ENCODE measurements around the gene CDKL1. TPM values are rescaled to one million over a fixed set of nuclear protein-coding genes. Genes with fewer than 3 reads are reported as not detected.
A peak's percentile ranks its signal among the peaks of the same experiment; 100 is the strongest.
"Not testable (repeated sequence)": the region's sequence is repeated elsewhere in the genome, so short reads cannot be mapped to it uniquely, and the experiment has no call there.

Gene CDKL1
- total RNA-seq, 1 experiment from 2014 or later, result 12.9 TPM

DNA sequence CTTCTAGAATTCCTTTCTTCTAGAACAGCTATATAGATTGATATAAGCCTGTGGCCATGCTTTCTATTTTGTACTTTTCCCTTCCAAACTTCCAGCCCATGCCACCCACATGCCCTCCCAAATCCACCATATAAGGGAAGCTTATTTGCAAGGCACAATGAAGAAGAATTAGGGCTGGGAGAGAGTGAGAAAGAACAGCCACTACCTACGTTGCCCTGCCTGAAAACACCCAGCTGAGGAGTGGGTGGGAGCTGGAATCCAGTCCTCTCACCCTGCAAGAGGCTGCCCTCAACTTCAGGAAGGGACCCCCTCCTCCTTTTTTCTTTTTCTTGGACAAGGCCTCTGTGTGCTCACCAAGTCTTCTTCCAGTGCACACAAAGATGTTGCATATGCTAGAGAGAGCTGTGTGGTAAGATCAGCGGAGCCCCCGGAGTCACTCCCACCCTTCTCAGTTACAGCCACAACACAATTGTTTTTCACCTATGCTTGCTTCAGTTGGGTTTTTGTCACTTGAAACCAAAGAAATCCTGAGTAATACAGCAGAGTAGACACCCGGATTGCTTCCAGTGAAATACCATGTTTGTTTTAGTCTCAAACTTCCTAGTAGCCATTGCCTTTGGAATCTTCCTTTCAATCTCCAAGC, 38.8 kb downstream of the CDKL1 start:
- DNase-seq (ENCODE audit: low spot score), result no peak

DNA sequence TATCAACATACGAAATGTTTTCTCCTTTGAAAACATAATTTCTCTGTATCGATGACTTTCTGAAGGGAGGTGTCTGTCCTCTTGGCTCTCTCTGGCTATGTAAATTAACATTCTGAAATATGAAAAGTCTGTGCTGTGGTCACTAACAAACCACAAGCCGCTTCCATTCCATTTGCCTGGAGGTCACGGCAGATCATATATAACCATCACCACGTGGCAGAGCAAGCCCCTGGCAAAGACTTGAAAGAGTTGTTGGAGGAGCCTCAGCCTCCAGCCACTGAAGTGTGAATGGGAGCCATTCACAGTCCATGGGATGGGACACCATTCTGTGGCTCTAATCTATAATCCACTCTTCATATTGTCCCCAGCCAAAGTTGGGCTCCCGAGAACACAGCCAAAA, 39.6 kb downstream of the CDKL1 start:
- no peak for DNase-seq (ENCODE audit: low spot score)

DNA sequence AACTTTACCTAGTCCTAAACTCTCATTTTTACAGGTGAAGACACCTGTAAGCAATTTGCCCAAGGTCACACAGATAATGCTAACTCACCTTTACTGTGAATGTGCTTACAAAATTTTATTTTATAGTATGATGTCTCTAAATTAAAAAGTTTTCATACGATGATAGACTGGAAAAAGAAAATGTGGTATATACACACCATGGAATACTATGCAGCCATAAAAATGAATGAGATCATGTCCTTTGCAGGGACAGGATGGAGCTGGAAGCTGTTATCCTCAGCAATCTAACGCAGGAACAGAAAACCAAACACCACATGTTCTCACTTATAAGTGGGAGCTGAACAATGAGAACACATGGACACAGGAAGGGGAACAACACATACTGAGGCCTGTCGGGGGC, 40.4 kb downstream of the CDKL1 start:
- not testable (repeated sequence) for DNase-seq (ENCODE audit: low spot score)

DNA sequence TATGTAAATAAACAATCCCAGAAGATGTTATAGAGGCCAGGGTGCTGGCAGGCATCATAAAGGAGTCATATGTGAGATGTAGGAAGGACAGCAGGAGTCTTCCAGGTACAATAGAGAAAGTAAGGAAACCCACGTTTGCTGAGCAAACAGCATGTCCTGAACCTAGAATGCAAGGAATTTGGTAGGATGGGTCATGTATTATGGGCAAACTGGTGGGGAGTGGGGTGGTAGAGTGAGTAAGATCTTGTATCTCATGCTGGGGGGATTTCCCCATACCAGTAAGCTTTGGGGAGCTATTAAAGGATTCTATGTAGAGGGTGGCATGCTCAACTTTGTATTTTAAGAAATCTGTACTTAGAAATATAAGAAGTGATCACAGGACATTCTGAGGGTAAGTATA, 41.0 kb downstream of the CDKL1 start:
- no peak for DNase-seq (ENCODE audit: low spot score)

DNA sequence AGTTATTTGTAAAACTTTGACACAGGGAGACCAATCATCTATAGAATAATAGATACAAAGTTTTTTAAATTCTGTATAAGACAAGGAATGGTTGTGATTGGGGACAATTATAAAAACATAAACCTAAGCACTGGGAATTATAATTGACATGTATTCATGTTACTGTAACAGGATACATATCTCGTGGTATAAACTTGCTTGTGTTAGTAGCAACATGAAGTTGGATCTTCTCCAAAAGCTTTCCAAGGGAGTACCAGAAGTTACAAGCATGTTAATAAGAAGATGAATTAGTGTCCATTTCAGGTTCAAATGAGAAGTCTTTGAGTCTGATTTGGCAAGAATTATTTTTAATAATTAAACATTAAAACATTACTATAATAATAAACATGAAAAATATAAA, 42.2 kb downstream of the CDKL1 start:
- no peak for DNase-seq (ENCODE audit: low spot score)

DNA sequence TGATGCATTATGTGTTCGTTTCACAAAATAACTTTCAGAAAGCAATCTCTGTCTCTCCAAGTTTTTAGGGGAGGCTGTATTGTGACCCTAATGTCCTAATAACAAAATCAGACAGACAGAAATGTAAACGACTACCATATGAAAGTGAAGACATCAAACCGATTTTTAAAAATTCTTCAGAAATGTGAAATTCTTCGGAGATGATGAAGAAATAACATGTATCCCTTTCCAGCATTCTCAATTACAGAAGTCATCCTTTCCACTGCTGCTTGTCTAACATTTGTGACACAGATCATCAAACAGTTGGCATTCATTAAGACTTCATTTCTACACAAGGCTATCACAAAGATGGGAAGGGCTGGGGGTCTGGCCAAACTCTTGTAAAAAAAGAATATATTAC, 43.6 kb downstream of the CDKL1 start:
- no peak for DNase-seq (ENCODE audit: low spot score)

DNA sequence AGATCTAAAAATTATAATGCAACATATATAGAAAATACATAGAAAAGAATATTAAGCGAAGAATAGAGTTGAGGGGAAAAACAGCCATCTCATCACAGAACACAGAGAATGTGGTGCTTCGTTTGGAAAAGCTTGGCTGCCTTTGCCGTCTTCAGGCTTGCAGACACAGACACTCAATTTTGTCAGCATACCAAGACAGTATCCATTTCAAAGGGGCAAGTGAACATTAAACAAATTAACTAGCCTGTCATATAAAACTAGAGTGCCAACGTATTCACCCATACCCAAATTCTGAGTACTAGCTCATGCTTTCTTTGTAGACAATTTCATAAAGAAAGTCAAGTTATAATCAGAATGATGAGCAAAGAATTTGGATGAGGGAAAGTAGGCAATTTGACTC, 44.1 kb downstream of the CDKL1 start:
- no peak for DNase-seq (ENCODE audit: low spot score)

DNA sequence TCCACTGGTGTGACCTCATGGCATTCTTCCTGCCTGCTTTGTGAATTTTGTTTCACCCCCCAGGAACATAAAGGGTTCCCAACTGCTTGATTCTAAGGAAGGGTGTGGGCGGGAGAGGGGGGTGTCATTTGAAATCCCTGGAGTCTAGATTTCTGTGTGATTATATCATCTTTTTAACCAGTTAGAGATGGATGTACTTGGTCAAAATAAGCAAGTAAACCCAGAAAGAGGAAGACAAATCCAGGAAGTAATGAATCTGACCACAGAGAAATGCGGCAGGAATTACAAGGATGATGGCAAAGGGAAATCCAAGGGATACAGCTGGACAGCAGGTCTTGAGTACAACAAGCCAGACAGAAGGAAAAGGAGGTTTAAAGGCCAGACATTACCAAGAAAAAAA, 45.7 kb downstream of the CDKL1 start:
- DNase-seq (ENCODE audit: low spot score), result no peak

DNA sequence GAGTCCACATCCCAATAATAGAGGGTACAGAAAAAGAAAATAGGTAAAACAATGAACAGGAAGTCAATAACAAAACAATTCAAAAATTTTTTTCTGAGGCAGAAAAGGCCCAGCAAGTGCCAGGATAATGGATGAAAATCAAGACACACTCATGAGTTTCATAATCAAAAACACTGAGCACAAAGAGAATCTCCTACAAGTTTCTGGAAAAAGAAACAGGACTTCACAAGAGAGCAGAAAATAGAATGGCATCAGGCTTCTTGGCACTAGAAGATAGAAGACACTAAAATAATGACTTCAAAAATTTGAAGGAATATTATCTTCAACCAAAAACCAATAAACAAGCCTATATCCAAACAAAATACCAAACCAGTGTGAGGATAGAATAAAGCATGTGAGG, 47.7 kb downstream of the CDKL1 start:
- no peak for DNase-seq (ENCODE audit: low spot score)

DNA sequence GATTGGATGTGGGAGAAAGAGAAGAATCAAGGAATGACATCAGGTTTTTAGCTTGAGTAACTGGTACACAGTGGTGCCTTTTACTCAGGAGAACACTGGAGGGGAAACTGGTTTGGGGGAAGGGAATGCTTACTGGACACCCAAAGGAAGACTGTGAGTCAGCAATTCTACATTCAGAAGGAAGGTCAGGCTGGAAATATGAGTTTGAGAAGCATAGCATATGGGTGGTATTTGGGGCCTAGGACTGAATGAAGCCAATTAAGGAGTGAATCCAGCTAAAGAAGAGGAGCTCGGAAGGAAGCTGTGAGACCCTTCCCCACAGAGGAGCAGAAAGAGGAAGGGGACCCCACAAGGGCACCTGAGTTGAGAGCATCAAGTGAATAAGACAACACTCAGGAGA, 49.2 kb downstream of the CDKL1 start:
- DNase-seq (ENCODE audit: low spot score), result peak; percentile 30

DNA sequence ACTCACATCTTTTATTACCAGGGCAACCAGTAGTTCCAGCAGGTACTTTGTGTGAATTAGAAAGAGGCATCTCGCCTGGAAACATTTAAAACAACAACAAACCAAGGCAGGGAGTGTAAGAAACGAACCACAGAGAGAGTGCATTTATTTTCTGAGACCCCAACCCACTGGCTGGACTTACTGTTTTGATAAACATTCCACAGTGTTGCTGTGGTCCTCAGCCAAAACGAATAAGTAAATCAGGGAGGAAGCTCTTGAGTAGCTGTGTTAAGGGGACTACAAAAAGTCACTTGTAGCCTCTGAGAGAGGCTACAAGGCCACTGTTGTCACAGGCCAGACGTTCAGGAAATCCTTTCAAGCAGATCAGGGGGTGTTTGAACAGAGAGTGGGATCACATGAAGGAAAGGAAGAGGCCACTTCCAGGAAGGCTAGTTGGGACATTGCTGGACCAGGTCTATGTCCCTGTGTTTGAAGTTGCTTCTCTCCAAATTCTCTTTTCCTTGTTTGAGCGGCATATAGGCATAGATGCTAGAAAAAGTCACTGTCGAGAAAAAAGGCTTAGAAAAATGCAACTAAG, 50.7 kb downstream of the CDKL1 start:
- DNase-seq (ENCODE audit: low spot score), result no peak

DNA sequence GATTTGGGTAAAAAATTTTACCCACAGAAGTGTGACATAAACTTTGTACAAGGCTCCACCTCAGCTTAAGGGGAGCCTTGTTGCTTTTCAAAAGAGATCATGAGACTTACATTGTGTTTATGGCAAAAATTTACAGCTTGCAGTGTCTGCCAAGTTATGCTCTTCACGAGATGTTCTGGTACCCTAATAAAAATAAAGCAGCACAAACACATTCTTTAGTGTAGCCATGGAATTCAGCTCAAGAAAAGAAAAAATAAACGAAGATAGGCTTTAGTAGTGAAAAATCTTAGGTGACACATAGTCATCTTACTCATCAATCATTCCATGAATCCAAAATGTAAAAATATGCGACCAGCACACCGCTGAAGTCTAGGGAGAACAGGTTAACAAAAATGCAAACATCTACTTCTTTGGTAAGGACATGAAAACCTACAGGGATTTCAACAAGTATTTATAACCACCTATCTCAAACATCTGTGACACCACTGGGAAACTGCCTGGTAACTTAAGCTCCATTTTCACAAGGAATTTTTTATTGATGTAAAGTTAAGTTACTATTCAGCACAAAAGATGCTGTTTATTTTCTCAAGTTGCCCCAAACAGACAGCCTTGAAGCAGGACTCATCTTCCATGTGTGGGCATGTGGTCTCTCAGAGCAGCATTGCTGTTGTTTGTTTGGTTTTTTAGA, 51.7 kb downstream of the CDKL1 start:
- DNase-seq (ENCODE audit: low spot score), result no peak

DNA sequence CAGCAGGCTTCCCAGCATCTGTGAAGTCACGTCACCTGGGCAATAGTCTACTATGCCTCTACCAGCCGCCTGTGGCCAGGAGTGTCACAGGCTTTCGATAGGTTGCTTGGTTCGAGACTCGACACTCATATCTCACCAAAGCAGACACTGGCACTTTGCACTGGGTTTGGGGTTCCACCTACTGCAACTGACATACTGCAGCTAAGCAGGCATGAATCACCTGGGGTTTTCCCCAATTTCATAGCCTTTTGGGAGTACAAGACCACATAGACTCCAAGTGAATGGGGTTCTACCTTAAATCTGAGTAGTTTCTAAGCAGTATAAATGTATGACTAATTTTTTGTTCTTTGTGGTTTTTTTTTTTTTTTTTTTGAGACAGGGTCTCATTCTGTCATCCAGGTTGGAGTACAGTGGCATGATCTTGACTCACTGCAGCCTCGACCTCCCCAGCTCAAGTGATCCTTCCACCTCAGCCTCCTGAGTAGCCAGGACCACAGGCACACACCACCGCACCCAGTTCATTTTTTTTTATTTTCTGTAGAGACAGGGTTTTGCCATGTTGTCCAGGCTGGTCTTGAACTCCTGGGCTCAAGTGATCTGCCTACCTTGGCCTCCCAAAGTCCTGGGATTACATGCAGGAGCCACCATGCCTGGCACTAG, 52.4 kb downstream of the CDKL1 start:
- no peak for DNase-seq (ENCODE audit: low spot score)

DNA sequence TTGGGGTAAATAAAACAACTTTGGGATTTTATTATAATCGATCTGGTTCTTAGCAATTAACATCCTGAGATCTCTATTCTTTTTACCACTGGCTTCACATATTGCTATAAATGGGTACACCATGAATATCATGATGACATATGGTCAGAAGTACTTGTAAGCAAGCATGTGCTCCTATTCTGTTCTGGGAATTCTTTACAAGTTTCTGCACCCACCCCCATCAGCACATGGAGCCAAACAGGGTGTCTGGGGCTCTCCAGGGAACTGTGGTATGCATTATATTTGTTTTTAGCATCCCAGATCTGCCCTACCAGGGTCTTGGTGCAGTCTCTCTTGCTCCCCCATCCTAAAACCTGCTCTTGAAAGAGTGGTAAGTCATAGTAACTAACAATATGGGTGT, 53.2 kb downstream of the CDKL1 start:
- no peak for DNase-seq (ENCODE audit: low spot score)

DNA sequence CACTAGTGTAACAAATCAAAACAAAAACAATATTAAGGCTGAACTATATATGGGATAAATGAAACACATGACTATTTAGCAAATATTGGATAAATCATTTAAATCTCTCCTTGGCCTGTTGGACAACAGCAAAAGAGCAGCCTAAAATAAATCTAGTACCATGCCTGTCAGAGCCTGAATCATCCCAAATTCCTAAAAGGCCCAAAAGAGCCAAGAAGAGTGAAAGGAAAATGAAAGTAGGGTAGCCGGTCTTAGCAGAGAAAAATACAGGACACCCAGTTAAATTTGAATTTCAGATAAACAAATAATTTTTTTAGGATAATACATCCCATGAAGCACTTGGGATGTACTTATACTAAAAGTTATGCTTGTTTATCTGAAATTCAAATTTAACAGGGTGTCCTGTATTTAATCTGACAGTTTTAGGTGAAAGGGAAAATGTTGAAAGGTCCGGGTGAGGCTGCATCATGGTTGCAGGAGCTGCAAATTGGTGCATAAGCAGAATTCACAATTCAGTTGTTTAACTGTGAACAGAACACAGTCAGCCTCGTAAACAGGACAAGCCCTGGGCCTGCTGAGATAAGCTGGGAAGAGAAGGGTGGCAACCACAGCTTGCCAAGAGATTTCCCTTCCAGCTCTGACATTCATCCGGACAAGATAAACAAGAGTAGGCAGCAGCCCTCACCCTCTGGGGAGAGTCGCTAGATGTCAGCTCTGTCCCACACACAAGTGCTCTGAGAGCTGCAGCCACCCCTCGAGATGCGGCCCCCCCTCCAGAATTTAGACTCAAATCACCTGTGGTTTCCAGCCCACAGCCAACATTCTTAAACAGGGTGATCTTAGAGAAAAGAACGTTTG, 54.2 kb downstream of the CDKL1 start:
- peak; percentile 49 for DNase-seq (ENCODE audit: low spot score)

DNA sequence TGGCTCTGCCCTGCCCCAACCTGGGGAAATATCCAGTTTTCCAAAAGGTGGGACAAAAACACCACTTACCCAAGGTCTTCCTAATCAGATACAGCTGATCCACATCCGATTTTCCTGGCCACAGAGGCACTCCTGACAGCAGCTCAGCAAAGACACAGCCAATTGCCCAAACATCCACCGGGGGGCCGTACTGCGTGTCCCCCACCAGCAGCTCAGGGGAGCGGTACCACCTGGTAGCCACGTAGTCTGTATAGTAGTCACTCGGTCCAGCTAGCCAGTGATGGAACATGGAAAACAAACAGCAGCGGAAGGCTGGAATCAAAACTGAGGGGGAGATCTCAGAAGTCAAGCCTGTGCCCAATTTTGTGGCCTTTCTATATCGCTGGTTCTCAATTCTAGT, 55.7 kb downstream of the CDKL1 start:
- DNase-seq (ENCODE audit: low spot score), result no peak

DNA sequence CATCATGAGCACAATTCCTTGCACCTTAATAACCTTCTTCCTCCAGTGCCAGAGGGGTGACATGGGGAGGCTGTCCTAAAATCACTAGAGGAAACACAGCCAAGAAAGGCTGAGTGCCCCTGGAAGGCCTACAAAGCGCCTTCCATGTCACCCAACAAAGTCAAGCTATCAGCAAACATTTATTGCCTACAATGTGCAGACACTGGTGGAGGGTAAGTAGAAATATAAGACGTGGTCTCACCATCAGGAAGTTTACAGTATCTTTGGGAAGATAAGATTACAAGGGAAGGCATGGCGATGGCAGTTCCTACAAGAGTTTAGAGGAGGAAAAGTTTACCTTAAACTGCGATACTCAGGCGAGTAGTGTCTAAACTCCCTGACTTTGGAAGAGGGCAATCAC, 56.6 kb downstream of the CDKL1 start:
- DNase-seq (ENCODE audit: low spot score), result no peak

DNA sequence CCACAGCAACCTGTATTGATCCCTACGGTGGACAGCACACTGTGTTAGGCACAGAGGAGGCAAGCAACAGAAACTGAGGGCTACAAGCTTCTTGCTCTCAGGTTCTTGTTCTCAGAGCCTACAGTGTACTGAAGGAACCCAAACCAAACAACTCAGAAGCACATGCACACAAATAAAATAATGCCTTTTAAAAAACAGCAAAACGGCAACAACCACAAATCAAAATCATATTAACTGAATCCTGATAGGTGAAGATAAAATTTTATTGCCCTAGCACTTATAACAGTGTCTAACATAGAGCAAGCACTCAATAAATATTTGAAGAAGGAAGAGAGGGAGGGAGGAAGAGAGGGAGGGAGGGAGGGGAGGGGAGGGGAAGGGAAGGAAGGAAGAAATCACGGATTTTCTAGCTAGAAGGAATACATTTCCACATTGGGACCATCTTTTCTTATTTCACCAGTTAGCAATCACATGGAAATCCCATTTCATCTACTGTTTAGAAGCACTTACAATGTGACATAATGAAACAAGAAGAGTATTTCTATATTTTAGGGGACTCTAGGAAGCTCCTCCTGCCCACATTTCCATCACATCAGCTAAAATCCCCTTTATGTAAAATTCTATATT, 57.4 kb downstream of the CDKL1 start:
- DNase-seq (ENCODE audit: low spot score), result no peak

DNA sequence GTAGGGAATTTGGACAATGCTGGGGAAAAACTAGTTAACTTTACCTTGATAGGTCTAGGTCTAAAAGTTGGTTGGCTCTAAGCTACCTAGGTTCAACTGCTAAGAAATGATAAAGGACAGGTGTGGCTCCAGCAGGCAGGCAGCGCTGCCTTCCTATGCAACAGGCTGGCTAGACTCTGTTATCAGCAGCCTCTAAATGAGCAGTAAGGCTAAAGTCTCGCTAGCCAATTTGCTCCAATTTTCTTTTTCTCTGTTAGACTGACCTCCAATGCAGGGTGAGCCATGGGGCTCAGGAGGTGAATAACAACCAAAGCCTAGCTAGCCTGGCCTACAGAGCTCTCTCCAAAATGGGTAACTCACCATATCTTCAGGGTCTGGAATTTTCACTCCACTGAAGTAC, 58.1 kb downstream of the CDKL1 start:
- no peak for DNase-seq (ENCODE audit: low spot score)

DNA sequence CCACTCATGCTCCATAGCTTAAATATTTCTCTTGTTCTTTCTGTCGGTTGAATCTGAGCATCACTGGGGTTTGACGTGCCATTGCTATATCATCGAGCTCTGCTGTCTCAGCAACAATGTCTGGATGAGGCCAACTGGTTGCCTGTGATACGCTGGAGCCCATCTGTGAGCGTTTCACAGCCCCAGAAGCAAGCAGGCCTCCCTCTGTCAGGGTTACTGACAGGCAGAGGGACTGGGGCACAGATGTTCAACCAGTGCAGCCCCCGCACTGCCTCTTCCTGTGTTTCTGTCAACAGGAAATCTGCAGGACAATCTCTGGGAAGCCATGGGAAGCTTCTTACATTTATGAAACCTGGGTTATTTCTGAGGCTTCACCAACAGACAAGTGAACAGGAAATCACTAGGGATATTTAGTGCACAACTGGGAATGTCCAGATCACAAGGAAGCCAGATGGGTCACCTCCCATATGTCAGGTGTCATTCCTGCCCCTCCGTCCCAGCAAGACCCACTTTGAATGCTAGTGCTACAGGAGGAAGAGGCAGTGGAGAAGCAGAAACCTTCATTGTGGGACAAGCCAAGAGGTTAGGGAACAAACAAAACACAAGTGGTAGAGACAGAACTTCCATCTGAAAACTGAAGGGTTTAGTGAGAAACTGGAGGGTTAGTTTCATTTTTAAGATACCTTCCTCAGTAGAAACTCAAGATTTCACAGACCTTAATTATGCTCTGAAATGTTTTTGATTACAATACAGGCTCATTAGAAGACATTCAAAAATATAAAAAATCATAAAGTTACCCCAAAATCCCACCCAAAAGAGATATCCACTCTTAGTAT, 60.5 kb downstream of the CDKL1 start:
- no peak for DNase-seq (ENCODE audit: low spot score)

Measured in HT-29 (cell line).